BLaER1 treated with 17β-estradiol and CSF1 and Interleukin-3, amounts not matched to agents 10 nM and 100 nM (cell line): ENCODE data around the gene UBAP2.
"Not testable (repeated sequence)": the region's sequence is repeated elsewhere in the genome, so short reads cannot be mapped to it uniquely, and the experiment has no call there.

ENCODE experiments used
- H3K27ac ChIP-seq, 11 experiments: shearing (Covaris generic); formaldehyde crosslinking; 2 replicates each; pipeline ENCODE4 v1.8.1; 2022
- H3K27me3 ChIP-seq, 11 experiments: shearing (Covaris generic); formaldehyde crosslinking; 2 replicates each; pipeline ENCODE4 v1.8.1; 2022
- H3K36me3 ChIP-seq, 11 experiments: shearing (Covaris generic); formaldehyde crosslinking; 2 replicates each; pipeline ENCODE4 v1.8.1; 2022
- H3K4me1 ChIP-seq, 10 experiments: shearing (Covaris generic); formaldehyde crosslinking; 2 replicates each; pipeline ENCODE4 v1.8.1; 2022
- H3K4me2 ChIP-seq, 11 experiments: shearing (Covaris generic); formaldehyde crosslinking; 2 replicates each; pipeline ENCODE4 v1.8.1; 2022
- H3K4me3 ChIP-seq, 10 experiments: shearing (Covaris generic); formaldehyde crosslinking; 2 replicates each; pipeline ENCODE4 v1.8.1; 2022
- H3K9ac ChIP-seq, 11 experiments: shearing (Covaris generic); formaldehyde crosslinking; 2 replicates each; pipeline ENCODE4 v1.8.1; 2022
- H3K9me3 ChIP-seq, 11 experiments: shearing (Covaris generic); formaldehyde crosslinking; replicated peaks in 1 of 11; 2 replicates each; pipeline ENCODE4 v1.8.1; 2022
- H4K20me1 ChIP-seq, 11 experiments: shearing (Covaris generic); formaldehyde crosslinking; 2 replicates each; pipeline ENCODE4 v1.8.1; 2022
- Cebpa-rat ChIP-seq, 11 experiments: shearing (Covaris generic); IDR thresholded peaks; 2 replicates each; pipeline ENCODE4 v1.8.1; 2022

UBAP2 gene

DNA sequence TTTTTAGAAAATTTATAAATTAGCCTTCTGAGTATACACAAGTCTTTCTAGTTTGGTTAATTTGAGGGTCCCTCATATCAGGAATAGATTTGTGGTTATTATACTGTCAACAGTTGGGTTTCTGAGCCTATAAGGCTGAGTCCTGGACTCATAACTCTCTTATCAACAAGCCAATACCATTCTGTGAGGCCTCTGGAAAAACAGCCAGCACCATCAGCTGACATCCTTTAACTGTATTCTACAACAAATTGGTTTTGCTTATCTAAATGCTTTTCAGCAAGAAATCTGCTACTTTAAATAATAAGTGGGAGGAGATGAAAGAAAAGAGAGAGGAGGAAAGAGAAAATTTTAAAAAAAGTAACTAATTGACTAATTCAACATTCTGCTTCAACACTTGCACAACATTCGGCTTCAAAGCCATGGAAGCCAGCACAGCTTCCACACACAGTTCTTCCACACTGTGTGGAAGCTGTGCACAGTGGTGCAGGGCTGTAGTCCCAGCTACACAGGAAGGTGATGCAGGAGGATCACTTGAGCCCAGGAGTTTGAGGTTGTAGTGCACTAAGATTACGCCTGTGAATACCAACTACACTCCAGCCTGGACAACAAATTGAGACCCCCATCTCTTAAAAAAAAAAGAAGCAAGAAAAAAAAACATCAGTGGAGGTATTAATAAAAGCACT lies 84.5 kb downstream of the UBAP2 start:
- Histone ChIP-seq H3K27ac (no peak overlapping the region), H3K4me2 (no peak overlapping the region), H3K4me3 (no peak overlapping the region), H3K4me1 (no peaks in the 10 kb centered on the region), H4K20me1 (peaks cover 0 to 9% (median 0%) of the 10 kb centered on the region in 11 experiments; a peak in 1 of 22 replicates), H3K9ac (no peak overlapping the region), H3K27me3 (no peaks in the 10 kb centered on the region), H3K9me3 (no peaks in the 10 kb centered on the region), H3K36me3 (peaks cover 69 to 100% (median 89%) of the 10 kb centered on the region in 11 experiments)
- TF ChIP-seq Cebpa-rat (IDR thresholded peaks at IDR 0.05): no peak

DNA sequence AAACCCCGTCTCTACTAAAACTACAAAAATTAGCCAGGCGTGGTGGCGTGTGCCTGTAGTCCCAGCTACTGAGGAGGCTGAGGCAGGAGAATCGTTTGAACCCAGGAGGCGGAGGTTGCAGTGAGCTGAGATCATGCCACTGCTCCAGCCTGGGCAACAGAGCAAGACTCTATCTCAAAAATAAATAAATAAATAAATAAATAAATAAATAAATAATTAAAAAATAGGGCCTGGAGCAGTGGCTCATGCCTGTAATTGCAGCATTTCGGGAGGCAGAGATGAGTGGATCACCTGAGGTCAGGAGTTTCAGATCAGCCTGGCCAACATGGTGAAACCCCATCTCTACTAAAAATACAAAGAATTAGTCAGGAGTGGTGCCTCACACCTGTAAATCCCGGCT lies 86.2 kb downstream of the UBAP2 start:
- not testable (repeated sequence) for H3K27me3 ChIP-seq, H3K9ac ChIP-seq, H3K4me1 ChIP-seq, H3K9me3 ChIP-seq, H3K27ac ChIP-seq, H3K4me3 ChIP-seq, H4K20me1 ChIP-seq, H3K4me2 ChIP-seq
- H3K36me3 ChIP-seq: peaks cover 76 to 100% (median 89%) of the 10 kb centered on the region in 11 experiments

- Histone ChIP-seq H3K36me3 (peaks cover 82 to 100% (median 95%) of the 10 kb centered on the region in 11 experiments), H3K27ac (no peak overlapping the region), H3K27me3 (no peaks in the 10 kb centered on the region), H3K9ac (no peak overlapping the region), H3K4me1 (no peaks in the 10 kb centered on the region), H3K4me2 (no peak overlapping the region), H3K9me3 (no peaks in the 10 kb centered on the region), H4K20me1 (peaks cover 0 to 7% (median 0%) of the 10 kb centered on the region in 11 experiments; a peak in 3 of 22 replicates), H3K4me3 (no peak overlapping the region)
- TF ChIP-seq Cebpa-rat (IDR thresholded peaks at IDR 0.05): no peak
Measured at GRCh38 chr9:33959725-33960124, 89.0 kb downstream of the UBAP2 start.

GRCh38 chr9:33956544-33956943 lies 92.1 kb downstream of the UBAP2 start:
- Histone ChIP-seq H3K4me3 (no peak overlapping the region), H3K9ac (no peak overlapping the region), H3K36me3 (peaks cover 87 to 100% (median 99%) of the 10 kb centered on the region in 11 experiments), H4K20me1 (peaks cover 0 to 7% (median 0%) of the 10 kb centered on the region in 11 experiments; a peak in 5 of 22 replicates), H3K27me3 (no peaks in the 10 kb centered on the region), H3K4me1 (peaks cover 0 to 20% (median 0%) of the 10 kb centered on the region in 10 experiments; a peak in 6 of 20 replicates), H3K27ac (no peak overlapping the region), H3K4me2 (no peak overlapping the region), H3K9me3 (no peaks in the 10 kb centered on the region)
- TF ChIP-seq Cebpa-rat (IDR thresholded peaks at IDR 0.05): no peak

DNA sequence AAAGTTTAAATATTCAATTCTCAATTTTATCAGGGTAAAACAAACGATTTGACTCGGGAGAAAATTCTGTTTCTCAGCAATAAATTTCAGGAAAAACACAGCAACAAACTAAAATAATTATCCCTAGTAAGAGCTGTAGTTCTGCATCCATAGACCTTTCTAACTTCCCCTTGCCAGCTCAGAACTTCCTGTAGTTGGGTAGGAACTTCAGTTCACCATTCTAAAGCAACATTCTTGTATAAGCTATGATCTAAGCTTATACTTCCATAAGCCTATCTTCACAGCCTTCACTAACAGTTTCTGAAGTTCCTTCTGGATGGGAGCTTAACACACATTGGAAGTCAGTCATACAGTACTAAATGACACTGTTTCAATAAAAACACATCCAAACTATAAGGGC lies 96.6 kb downstream of the UBAP2 start:
- peaks cover 0 to 21% (median 2%) of the 10 kb centered on the region in 11 experiments; a peak in 9 of 22 replicates for H4K20me1 ChIP-seq
- no peaks in the 10 kb centered on the region for H3K9me3 ChIP-seq
- H3K27ac ChIP-seq: peak overlapping the region in 3 of 11 experiments; percentile 3 to 22 (median 5); a peak in 1 of 22 replicates
- H3K36me3 ChIP-seq: peaks cover 78 to 100% (median 98%) of the 10 kb centered on the region in 11 experiments
- TF ChIP-seq Cebpa-rat (IDR thresholded peaks at IDR 0.05): no peak
- H3K9ac ChIP-seq: no peak overlapping the region
- no peak overlapping the region for H3K4me3 ChIP-seq
- H3K4me1 ChIP-seq: peaks cover 0 to 27% (median 0%) of the 10 kb centered on the region in 10 experiments; a peak in 6 of 20 replicates
- H3K4me2 ChIP-seq: peak overlapping the region in 2 of 11 experiments; percentile 37 to 69; a peak in 4 of 22 replicates
- H3K27me3 ChIP-seq: no peaks in the 10 kb centered on the region

DNA sequence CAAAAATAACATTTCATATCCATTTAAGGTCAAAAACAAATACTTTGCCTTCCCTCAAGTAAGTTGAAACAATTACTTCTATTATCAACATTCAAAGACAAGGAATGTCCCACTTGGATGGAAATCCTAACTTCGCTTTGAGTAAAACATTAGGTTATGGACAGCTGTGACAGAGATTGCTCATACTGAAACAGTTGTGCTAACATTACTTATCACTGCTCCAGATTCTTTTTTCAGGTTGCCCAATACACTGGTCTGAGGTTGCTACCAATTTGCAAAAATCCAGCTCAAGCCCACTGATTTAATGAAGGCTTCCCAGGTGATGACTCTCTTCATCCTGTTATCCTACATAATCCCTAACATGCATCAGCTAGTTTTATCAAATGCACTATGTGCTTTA lies 98.3 kb downstream of the UBAP2 start:
- Histone ChIP-seq H3K4me1 (peaks cover 0 to 27% (median 0%) of the 10 kb centered on the region in 10 experiments; a peak in 6 of 20 replicates), H3K9ac (no peak overlapping the region), H3K27ac (no peak overlapping the region), H3K4me3 (no peak overlapping the region), H3K36me3 (peaks cover 78 to 100% (median 98%) of the 10 kb centered on the region in 11 experiments), H4K20me1 (peaks cover 0 to 21% (median 4%) of the 10 kb centered on the region in 11 experiments; a peak in 9 of 22 replicates), H3K4me2 (no peak overlapping the region), H3K27me3 (no peaks in the 10 kb centered on the region), H3K9me3 (no peaks in the 10 kb centered on the region)
- no peak for TF ChIP-seq Cebpa-rat (IDR thresholded peaks at IDR 0.05)

DNA sequence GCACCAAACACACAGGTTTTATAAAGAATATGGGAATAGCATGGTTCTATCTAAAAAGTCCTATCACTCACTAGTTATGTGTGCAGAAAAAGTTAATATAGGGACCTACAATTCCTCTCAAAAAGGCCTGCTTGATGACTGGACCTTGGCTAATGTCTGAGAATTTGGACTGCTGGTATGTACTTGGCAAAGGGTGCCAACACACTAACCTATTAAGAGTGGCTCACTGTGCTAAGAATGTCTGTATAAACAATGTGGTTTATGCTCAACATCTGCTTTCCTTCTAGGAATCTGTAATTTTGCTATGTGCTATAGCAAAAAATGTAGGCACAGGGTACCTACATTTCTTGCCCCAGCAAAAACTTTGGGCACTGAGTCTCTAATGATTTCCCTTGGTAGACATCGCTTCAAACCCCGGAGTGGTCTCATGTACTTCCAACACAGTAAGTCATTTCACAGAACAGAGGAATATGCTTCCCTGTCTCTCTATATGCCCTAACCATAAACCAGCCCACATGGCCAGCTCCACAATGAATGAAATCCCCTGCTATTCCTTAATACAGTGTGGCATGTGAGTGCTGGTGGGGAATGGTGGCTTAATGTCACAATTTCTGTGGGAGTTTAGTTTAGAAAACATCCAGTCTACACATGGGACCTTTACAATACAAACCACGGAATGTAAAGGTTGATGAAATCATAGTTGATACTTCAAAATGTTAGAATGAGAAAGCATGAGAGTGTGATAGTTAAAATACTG lies 101.7 kb downstream of the UBAP2 start:
- Histone ChIP-seq H3K4me2 (no peak overlapping the region), H3K27ac (no peak overlapping the region), H3K4me3 (no peak overlapping the region), H3K9me3 (no peaks in the 10 kb centered on the region), H3K4me1 (peaks cover 0 to 11% (median 0%) of the 10 kb centered on the region in 10 experiments; a peak in 6 of 20 replicates), H3K9ac (no peak overlapping the region), H3K27me3 (no peaks in the 10 kb centered on the region), H4K20me1 (peaks cover 0 to 21% (median 9%) of the 10 kb centered on the region in 11 experiments; a peak in 8 of 22 replicates), H3K36me3 (peaks cover 84 to 100% (median 98%) of the 10 kb centered on the region in 11 experiments)
- TF ChIP-seq Cebpa-rat (IDR thresholded peaks at IDR 0.05): no peak

- no peak for TF ChIP-seq Cebpa-rat (IDR thresholded peaks at IDR 0.05)
Measured at GRCh38 chr9:33943389-33943788, 105.3 kb downstream of the UBAP2 start.

DNA sequence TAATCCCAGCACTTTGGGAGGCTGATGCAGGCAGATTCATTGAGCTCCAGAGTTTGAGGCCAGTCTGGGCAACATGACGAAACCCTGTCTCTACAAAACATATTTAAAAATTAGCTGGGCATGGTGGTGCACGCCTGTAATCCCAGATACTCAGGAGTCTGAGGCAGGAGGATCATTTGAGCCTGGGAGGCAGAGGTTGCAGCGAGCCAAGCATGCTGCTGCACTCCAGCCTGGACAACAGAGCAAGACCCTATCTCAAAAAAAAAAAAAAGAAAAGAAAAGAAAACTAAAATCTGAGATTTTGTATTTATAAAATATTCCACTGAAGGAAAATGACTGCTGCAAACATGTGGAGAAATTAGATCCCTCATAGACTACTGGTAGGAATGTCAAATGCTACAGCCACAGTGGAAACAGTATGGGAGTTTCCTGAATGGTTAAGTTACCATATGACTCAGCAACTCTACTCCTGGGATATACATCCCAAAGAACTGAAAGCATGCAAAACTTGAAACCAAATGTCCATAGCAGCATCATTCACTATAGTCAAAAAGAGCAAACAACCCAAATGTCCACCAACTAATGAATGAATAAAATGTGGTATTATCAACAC lies 106.1 kb downstream of the UBAP2 start:
- Histone ChIP-seq H3K4me1 (peaks cover 0 to 8% (median 0%) of the 10 kb centered on the region in 10 experiments; a peak in 5 of 20 replicates), H3K27me3 (no peaks in the 10 kb centered on the region), H4K20me1 (peaks cover 0 to 20% (median 4%) of the 10 kb centered on the region in 11 experiments; a peak in 10 of 22 replicates), H3K9me3 (no peaks in the 10 kb centered on the region), H3K4me2 (no peak overlapping the region), H3K9ac (no peak overlapping the region), H3K4me3 (no peak overlapping the region), H3K36me3 (peaks cover 93 to 96% (median 95%) of the 10 kb centered on the region in 11 experiments), H3K27ac (peak overlapping the region in 1 of 11 experiments; percentile 20; a peak in 1 of 22 replicates)
- TF ChIP-seq Cebpa-rat (IDR thresholded peaks at IDR 0.05): no peak

More at GRCh38 chr9:33943389-33943788, 105.3 kb downstream of the UBAP2 start:
- H3K9me3 ChIP-seq: no peaks in the 10 kb centered on the region
- H3K4me1 ChIP-seq: peaks cover 0 to 8% (median 0%) of the 10 kb centered on the region in 10 experiments; a peak in 5 of 20 replicates
- no peak overlapping the region for H3K4me2 ChIP-seq
- peaks cover 93 to 96% (median 95%) of the 10 kb centered on the region in 11 experiments for H3K36me3 ChIP-seq
- peak overlapping the region in 1 of 11 experiments; percentile 20; a peak in 1 of 22 replicates for H3K27ac ChIP-seq
- H3K27me3 ChIP-seq: no peaks in the 10 kb centered on the region
- peaks cover 0 to 20% (median 4%) of the 10 kb centered on the region in 11 experiments; a peak in 9 of 22 replicates for H4K20me1 ChIP-seq
- H3K9ac ChIP-seq: no peak overlapping the region
- H3K4me3 ChIP-seq: no peak overlapping the region
